Measurements from ENCODE around the gene SPATS1.

SPATS1 gene

GRCh38 chr6:44387346-44388134 is 45.1 kb downstream of the SPATS1 start, which contains the start of gene CDC5L:
TSS of gene CDC5L (plus strand) at chr6:44387706. CDS start at chr6:44387824, 118 bp downstream.
- DNase-seq (ENCODE audit: low read depth) = peak; percentile 81

GRCh38 chr6:44388135-44388487 is 45.7 kb downstream of the SPATS1 start:
- DNase-seq (ENCODE audit: low read depth) = no peak

- DNase-seq (ENCODE audit: low read depth) = no peak
Measured at GRCh38 chr6:44388887-44389286, 46.4 kb downstream of the SPATS1 start.

- no peak for DNase-seq (ENCODE audit: low read depth)
Measured at GRCh38 chr6:44390158-44390683, 47.8 kb downstream of the SPATS1 start.
